Astrocyte of the hippocampus (primary cell): ENCODE results near the gene PRDM16.

Experiments used
- DNase-seq: peaks from one replicate; pipeline ENCODE4 v3.0.0; 2011; ENCODE audit warnings: low read depth, low spot score

PRDM16 gene

DNA sequence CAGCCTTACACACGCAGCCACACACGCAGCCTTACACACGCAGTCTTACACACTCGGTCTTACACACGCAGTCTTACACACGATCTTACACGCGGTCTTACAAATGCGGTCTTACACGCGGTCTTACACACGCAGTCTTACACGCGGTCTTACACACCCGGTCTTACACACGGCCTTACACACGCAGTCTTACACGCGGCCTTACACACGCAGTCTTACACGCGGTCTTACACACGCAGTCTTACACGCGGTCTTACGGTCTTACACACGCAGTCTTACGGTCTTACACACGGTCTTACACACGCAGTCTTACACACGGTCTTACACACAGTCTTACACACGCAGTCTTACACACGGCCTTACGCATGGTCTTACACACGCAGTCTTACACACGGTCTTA, 111.9 kb downstream of the PRDM16 start:
- DNase-seq: no peak

DNA sequence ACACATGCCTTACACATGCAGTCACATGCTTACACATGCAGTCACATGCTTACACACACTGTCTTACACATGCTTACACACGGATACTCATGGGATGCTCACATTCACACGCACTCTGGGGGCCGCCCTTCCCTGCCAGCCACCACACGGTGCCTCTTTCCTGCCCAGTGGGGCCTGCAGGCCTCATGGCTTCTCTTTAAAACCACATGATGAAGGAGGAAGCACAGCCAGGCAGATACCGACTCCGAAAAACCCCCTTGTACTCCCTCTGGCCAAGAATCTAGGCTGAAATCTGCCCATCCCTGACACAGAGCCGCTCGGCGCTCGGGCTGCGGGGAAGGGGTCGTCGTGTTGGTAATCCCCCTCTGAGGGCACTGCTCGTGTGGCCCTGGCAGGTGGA, 113.0 kb downstream of the PRDM16 start:
- DNase-seq: no peak

DNA sequence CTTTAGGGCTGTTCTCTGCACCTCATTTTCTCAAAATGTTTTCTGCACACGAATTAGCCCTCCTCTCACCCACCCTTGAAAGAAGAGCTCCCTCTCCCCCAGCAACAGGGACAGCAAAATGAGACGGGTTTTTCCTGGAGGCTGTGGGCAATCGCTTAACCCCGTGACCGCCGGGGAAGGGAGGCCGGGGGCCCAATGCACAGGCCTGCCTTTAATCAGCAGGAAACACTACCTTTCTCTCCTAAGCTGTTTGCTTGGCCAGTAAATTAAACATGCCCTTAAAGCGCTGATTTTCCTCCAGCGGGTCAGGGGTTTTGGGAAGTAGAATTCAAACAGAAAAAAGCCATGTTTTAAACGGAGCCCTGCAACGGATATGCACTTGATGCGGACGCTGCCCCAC, 114.4 kb downstream of the PRDM16 start:
- DNase-seq: no peak

DNA sequence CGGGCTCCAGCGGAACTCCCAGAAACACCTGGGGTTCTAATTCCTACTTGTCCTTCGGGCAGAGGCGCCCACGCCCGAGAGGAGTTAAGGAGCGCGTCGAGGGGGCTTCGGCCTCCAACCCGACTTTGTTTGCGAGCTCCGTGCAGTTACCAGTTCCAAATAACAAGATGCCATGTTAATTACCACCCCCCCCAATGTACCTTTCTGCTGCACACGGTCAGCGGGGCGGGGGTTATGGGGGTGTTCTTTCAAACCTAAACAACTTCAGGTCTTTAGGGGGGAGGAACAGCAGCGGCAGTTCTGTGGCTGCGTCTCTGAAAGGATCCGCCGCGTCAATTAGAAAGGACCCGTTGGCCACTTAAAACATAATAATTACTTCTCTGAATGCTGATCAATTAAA, 114.8 kb downstream of the PRDM16 start:
- no peak for DNase-seq

DNA sequence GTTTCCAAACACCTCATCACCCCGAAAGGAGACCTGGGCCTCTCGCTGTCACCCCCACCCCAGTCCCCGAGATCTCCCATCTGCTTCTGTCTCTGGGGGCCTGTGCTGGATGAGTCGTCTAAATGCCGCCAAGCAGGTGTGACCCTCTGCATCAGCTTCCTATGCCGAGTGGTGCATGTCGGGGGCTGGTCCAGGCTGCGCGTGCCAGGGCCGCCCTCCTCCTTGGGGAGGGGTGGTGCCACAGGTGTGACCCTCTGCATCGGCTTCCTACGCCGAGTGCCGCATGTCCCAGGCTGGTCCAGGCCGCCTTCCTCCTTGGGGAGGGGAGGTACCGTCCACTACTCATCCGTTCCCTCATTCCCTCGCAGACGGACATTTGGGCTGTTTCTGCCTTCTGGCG, 115.7 kb downstream of the PRDM16 start:
- no peak for DNase-seq

DNA sequence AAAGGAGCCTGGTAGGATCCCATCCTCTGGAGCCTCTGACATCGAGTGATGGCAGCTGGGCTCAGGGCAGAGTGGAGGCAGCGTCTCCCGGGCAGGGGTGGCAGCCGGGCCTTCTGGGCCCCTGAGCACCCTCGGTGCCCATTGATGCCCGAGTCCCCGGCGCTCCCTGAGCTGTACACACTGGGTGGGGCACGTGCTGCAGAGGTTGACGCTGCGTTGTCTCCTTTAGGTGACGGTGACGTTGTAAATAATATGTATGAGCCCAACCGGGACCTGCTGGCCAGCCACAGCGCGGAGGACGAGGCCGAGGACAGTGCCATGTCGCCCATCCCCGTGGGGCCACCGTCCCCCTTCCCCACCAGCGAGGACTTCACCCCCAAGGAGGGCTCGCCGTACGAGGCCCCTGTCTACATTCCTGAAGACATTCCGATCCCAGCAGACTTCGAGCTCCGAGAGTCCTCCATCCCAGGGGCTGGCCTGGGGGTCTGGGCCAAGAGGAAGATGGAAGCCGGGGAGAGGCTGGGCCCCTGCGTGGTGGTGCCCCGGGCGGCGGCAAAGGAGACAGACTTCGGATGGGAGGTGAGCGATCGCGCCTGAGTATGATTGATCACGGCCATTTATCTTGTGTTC, 117.0 kb downstream of the PRDM16 start:
- no peak for DNase-seq

DNA sequence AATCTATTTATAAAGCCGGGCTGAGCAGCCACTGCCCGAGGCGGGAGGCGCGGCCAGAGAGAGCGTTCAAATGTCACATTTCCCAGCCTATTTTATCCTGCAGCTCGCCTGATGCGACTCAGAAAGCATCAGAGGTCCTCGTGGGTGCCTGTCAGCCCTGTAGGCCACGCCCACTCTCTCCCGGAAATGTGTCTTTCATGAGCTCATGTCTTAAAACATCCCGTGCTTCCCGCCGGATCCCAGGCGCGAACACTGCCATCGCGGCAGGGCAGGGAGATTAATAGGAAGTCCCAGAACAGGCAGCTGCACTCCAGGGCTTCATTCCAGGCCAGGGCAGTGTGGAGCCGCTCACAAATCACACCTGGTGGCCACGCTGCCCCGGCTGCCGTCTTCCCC, 117.5 kb downstream of the PRDM16 start:
- peak; percentile 74 for DNase-seq

DNA sequence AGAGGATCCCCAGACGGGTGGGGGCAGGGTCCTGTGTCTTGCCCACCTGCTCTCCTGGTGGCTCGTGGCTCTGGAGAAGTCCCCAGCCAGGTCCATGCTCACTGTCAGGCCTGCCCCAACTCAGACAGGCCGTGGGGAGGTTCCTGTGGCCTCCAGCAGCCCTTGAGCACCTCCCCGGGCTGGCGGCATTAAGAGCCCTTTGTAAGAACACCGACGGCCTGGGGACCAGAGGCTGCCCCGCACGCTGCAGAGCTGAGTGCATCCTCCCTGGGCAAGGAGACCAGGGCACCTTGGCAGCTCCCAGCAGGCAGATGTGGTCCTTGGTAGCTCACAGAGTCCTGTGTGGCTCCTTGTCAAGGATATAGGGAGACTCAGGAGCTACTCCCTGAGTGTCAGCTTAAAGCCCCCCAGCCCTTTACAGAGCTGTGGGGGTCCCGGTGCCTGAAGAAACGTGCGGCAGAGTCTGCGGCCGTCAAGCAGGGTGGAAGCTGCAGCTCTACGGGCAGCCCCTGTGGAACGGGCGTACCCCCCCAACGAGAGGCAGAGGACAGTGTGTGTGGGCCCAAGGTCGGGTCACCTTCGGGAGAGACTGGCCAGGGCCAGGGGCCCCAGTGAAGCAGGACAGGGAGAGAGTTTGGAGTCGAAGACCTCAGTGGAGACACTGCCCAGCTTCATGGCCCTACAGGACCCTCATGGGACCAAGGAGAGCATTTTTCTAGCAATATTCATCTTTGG, 118.6 kb downstream of the PRDM16 start:
- no peak for DNase-seq

DNA sequence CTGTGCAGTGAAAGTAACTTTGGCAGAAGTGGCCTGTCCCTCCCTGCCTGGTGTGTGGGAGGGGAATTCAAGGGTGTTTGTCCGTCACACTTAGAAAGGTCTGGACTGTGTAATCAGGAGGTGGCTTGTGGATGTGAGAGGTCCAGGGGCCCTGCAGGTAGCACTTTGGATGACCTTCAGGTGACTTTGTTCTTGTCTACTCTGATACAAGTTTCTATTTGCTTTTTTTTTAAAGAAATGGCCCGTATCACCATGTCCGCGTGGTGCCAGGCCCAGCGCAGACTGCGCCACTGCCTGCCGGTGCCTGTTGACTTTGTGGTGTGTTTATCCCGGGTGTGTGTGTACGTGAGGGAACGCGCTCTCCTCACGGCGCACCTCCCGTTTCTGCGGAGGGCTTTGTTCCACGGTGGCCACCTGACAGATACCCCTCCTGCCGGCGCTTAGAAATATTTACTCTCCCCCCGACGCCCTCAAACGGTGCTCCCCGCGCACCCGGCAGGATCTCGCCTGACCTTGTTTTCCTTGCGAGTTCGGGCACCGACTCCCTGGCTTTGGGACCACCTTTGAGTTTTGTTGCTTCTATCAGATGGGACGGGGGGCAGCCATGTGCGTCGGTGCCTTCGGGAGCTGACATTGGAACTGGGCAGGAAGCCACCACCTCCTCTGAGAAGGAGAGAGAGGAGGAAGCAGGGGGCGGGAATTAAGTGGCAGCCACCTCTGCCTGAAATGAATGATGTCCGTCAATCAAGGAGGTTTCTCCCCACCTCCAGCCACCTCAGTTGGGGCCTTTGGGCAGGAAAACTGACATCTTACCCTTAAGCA, 119.4 kb downstream of the PRDM16 start:
- no peak for DNase-seq

DNA sequence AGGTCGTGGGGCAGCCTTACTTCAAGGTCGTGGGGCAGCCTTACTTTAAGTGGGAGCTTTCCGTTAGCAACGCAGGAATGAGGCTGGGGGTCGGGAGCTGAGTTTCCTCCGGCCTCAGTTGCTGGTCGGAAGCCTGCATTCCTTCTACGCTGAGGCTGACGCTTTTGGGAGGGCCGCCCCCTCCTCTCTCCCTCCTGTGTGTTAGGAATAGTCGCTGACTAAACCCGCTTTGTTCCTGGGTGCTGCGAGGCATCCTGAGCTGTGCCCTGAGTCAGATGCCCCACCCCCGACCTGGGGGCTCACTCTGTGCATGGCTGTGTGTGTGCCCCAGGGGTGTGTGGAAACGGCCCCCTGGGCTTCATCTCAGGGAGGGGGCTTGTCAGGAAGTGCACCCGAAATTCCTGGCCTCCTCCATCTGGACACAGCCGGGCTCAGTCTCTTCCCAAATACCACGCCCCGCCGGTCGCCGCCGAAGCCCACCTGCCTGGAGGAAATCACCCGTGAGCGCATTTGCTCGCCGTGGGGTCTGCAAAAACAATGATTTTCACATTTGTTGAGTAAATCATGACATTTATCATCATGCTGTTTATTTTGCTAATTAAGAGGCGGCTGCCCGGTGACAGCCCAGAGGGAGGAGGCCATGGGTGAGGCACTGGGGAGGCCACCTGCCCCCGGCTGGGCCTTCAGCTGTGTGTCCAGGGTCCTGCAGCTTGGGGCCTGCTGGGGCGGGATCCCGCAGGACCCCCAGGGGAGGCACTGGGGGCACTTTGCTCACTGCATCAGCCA, 121.4 kb downstream of the PRDM16 start:
- peak; percentile 85 for DNase-seq

DNA sequence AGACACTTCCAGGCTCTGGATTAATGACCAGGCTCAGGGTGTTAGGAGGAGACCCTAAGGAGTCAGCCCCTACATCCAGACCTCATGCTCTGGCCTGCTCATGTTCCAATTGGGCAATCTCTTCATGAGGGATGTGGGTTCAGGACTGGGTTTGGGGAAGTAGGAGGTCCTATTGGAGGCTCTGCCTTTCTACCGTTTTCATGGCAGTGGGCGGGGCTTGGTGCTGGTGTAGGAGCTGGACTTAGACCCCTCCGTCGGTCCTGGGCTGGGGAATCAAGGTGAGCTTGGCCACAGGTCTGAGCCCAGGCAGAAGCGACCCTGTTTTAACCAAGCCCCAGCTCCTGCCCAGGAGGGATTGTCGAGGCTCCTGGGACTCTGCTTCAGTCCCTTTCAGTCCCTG, 123.4 kb downstream of the PRDM16 start:
- DNase-seq: no peak

DNA sequence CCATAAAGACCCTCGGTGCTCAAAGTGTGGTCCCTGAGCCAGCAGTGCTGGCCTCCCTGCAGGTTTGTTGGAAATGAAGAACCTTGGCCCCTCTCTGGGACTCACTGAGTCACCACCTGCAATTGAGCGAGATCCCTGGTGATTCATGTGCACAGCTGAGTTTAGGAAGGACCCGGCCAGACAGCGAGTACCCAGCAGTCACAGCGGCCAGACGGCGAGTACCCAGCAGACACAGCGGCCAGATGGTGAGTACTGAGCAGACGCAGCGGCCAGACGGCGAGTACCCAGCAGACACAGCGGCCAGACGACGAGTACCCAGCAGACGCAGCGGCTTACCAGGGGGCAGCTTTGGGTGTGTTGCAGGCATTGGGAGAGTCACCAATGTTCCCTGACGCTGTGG, 123.8 kb downstream of the PRDM16 start:
- peak; percentile 60 for DNase-seq

DNA sequence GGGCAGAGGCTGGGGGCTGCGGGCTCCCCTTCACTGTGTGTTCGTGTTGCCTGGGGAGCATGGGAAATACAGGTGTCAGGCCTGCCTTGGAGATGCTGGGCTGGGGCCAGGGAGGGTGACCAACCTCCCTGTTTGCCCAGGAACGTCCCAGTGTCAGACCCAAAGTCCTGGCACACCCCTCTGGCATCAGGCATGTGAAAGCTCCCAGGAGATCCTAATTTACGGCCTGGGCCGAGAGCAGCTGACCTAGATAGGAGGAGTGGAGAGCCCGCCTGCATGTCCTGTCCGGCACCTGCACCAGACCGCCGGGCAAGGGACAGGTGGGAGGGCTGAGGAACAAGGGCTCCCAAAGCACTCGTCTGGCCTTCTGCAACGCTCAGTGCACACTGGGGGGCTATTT, 124.8 kb downstream of the PRDM16 start:
- DNase-seq: no peak

DNA sequence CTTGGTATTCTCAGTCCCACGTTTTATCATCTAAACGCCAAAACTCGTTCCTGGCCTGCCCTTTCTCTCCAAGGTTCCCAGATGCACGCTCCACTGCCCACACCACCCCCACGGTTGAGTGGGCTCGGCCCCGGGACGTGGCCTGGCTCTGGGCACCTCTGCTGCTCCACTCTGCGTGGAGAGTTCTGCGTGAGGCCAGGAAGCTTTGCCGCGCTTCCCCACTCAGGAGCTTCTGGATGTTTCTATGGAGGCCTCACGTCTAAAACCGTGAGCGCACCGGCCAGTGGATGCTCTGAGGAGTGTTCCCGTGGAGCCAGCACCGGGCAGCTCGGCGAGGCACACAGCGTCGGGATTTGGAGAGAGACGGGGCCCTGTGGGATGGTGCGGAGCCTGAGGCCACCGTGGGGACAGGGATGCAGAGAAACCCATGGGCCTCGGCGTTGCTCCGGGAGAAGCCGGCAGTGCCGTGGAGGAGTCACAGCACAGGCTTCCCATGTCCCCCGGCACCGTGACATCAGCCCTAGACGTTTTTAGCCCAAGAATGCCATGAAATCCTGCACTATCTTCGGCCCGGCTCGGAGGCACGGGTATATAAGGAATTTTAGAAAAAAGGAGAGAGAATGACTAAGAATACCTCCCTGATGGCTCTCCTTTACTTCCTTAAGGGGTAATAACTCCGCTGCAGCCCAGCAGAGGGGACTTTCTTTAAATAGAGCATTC, 125.9 kb downstream of the PRDM16 start:
- no peak for DNase-seq

DNA sequence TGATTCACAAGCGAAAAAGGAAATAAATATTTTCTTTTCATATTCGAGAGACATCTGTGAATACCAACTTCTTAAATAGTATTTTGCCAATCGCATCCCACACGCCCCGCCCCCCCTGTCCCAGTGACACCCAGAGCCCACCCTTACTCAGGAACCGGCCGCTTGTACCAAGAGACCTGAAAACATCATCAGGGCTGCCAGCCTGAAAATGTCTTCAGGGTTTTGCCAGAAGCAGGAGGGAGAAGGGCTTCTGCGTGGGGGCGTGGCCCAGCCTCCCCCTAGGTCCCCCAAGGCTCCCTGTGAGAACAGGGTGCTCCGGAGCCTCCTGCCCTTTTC, 126.4 kb downstream of the PRDM16 start:
- no peak for DNase-seq

DNA sequence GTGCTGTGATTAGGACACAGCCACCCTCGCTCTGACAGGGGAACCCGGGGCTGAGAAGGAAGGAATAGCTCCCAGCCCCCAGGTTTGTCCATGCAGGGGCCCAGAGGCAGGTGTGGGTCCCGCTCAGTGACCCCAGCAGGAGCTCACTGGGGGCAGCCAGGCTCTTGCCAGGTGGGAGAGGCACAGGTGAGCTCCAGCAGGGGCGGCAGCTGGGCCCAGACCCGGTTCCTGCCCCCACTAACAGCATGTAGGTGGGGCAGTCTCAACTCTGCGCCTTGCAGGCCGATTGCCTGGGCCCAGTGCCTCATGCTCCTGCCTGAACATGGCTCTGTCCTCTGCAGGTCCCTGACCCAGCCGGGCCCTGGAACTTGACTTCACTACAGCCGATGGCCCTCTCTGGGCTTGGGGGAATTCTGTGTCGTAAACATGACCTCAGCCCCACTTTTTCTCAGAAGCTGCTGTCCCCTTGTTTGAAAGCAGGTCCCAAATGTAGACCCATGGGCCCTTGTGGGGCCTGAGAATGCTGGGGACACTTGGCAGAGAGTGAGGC, 127.0 kb downstream of the PRDM16 start:
- no peak for DNase-seq

DNA sequence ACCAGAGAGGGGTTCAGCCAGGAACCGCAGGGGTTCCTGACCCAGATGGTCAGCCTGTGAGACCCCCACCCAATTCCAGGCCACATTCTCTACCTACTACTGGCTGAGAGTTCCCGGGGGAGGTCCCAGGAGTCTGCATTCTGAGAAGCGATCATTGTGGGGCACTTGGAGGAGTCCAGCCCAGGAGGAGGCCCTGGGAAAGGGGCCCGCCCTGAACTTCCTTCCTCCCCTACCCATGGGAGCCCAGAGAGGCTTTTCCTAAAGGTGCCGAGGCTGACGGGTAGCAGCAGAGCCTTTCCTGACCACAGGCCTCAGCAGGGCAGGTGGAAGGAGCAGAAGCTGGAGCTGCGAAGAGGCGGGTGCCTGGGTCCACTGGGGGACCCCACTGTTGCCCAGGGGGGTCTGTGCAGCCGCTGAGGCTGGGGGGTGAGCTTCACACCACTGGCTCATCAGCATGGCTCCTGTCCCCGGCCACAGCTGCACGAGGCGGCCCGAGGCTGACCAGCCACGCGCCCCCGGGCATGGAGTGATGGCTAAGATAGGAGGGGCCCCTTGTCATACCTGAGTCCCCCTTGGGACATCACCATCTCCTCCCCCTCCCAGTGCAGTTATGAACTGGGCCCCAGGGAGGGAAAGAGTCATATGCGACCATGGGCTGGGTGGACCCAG, 127.7 kb downstream of the PRDM16 start:
- DNase-seq: no peak

DNA sequence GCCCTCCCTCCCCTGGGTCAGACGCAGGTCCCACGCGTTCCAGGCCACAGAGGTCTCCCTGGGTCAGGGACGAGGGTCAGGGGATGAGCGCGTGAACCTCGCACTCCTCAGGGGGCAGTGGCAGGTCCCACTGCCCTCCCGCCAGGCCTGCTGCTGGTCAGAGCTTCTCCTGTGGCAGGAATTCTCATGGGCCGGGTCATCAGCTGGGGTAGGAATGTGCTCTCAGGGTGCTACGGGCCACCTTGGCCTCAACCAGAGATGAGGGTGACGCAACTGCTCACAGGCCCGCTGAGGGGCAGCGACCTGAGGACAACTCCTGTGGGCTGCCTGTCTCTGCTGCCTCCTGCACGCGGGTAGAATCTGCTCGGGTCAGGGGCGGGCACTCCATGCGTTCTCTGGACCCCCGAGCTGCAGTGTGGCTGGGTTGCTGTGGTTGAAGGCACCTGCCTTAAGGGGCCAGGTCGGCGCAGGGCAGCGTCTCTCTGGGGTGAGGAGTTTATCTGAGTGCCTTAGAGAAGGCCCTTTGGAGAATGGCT, 128.8 kb downstream of the PRDM16 start:
- no peak for DNase-seq

DNA sequence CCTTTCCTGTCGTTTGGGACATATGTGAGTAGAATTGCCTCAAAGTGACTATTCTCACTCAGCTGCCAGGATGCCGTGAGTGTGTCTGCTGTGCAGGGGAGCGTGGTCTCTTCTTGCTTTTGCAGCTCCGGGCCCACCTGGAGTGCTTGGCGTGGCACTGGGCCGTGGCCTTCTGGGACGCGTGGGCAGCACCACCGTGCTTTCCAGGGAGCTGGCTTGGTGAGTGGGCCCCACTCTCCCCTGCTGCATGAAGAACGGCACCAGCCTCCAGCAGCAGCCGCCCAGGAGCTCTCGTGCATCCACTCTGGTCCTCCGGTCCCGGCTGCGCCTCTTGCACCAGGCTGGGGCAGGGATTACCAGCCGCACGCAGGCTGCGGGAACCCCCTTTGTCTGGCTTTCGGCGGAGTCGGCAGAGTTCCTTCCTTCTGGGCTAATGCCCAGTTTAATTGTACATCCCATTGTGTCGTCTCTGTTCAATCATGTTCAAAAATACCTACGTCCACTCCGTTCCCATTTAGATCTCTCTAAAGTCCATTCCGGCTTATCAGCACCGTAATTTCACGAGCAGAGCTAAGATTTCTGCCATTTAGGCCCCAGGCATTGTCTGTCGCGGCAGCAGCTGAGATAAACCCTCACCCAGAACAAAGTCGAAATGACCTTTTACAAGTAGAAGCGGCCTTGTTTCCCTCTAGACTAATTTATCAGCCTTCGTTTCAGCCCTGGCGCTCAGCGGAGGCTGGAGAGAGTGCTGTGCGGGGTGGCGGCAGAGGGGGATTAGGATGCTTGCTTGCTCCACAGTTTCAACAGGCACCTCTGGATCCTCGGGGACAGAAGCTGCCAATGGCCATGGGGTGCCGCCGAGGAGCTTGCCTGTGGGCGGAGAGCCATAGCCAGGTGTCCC, 129.6 kb downstream of the PRDM16 start:
- no peak for DNase-seq
